C4-2B (cell line): Measurements from ENCODE around the gene SLC39A1.
"Not testable (repeated sequence)": the region's sequence is repeated elsewhere in the genome, so short reads cannot be mapped to it uniquely, and the experiment has no call there.

Experiments
- CTCF ChIP-seq: fragments of 450-650 bp; conservative IDR thresholded peaks from 2 replicates; pipeline ENCODE4 v1.5.1; 2017; ENCODE audit warnings: mild to moderate bottlenecking
- ZFX ChIP-seq: fragments of 450-650 bp; IDR thresholded peaks from 2 replicates; pipeline ENCODE4 v1.6.1; 2017

DNA sequence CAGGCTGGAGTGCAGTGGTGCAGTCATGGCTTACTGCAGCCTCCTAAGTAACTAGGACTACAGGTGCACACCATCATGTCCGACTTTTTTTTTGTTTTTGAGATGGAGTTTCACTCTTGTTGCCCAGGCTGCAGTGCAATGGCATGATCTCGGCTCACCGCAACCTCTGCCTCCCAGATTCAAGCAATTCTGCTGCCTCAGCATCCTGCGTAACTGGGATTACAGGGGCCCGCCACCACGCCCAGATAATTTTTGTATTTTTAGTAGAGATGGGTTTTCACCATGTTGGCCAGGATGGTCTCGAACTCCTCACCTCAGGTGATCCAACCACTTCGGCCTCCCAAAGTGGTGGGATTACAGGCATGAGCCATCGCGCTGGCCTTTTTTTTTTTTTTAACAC is 33.5 kb upstream of the SLC39A1 start:
- not testable (repeated sequence) for TF ChIP-seq CTCF, ZFX
